ENCODE measurements around the gene MAPK8IP3. TPM values are rescaled to one million over a fixed set of nuclear protein-coding genes. Genes with fewer than 3 reads are reported as not detected.
A peak's percentile ranks its signal among the peaks of the same experiment; 100 is the strongest.

MAPK8IP3 gene
- total RNA-seq, 1 experiment from 2014 or later = 72.3 TPM

- TF ChIP-seq ARID4B (CRISPR knock-in tag; IDR thresholded peaks at IDR 0.05; ENCODE audit: borderline replicate concordance) = peak; percentile 67; the same call in 1 of the 2 replicates
- peak; percentile 85; the same call in 1 of the 2 replicates for TF ChIP-seq TCF7 (CRISPR knock-in tag; IDR thresholded peaks at IDR 0.05; ENCODE audit: low read depth)
- no peak for TF ChIP-seq HMGA2 (CRISPR knock-in tag; IDR thresholded peaks at IDR 0.05)
- TF ChIP-seq NR2C2 (CRISPR knock-in tag; IDR thresholded peaks at IDR 0.05) = peak; percentile 64; the same call in 1 of the 2 replicates
- TF ChIP-seq OVOL2 (CRISPR knock-in tag; IDR thresholded peaks at IDR 0.05; ENCODE audit: borderline replicate concordance) = no peak
- no peak for TF ChIP-seq RORB (CRISPR knock-in tag; IDR thresholded peaks at IDR 0.05)
- TF ChIP-seq FOXP4 (CRISPR knock-in tag; IDR thresholded peaks at IDR 0.05) = peak; percentile 96
- no peak for TF ChIP-seq SOX15 (CRISPR knock-in tag; IDR thresholded peaks at IDR 0.05)
- no peak for TF ChIP-seq GABPB1 (CRISPR knock-in tag; IDR thresholded peaks at IDR 0.05)
- no peak for TF ChIP-seq ZNF425 (CRISPR knock-in tag; conservative IDR thresholded peaks at IDR 0.05)
- peak; percentile 45; the same call in 1 of the 2 replicates for TF ChIP-seq AFF4 (CRISPR knock-in tag; IDR thresholded peaks at IDR 0.05; ENCODE audit: borderline replicate concordance)
Observed at GRCh38 chr16:1763521-1764511, 57.8 kb downstream of the MAPK8IP3 start (continued).

- ChIA-PET CTCF (interaction anchor here (0.8 to 2.5 kb wide), 7 partner anchors 17 to 271 kb away, joined by 3 to 17 read pairs (median 5); partner anchors contain the start of genes JPT2, MAPK8IP3, NUBP2 and SPSB3), POLR2A (interaction anchor here (1.0 to 1.9 kb wide), 3 partner anchors 8 to 344 kb away, joined by 3 to 7 read pairs (median 4); partner anchors contain the start of genes EME2, MRPS34, NUBP2 and SPSB3)
- H3K9me3 Mint-ChIP-seq = no peaks in the 10 kb centered on the region
- no peak overlapping the region for H3K27ac Mint-ChIP-seq
- H3K36me3 Mint-ChIP-seq = no peaks in the 10 kb centered on the region; the same call in 1 of the 2 replicates
- H3K4me3 Mint-ChIP-seq = no peak overlapping the region
- DNase-seq (ENCODE audit: low spot score) (no peak), ATAC-seq (no peak)
- H3K27me3 Mint-ChIP-seq (ENCODE audit: low read depth) = no peaks in the 10 kb centered on the region
- peaks cover under 1% of the 10 kb centered on the region; the same call in 1 of the 2 replicates for H3K4me1 Mint-ChIP-seq
- TF ChIP-seq AR (CRISPR knock-in tag; IDR thresholded peaks at IDR 0.05) = no peak
- no peak for TF ChIP-seq STAT6 (CRISPR knock-in tag; conservative IDR thresholded peaks at IDR 0.05; ENCODE audit: low read depth)
- TF ChIP-seq ZNF671 (CRISPR knock-in tag; IDR thresholded peaks at IDR 0.05) = no peak
Observed at GRCh38 chr16:1764971-1765370, 59.0 kb downstream of the MAPK8IP3 start.
